Measurements from ENCODE around the gene OR10A5.

DNA sequence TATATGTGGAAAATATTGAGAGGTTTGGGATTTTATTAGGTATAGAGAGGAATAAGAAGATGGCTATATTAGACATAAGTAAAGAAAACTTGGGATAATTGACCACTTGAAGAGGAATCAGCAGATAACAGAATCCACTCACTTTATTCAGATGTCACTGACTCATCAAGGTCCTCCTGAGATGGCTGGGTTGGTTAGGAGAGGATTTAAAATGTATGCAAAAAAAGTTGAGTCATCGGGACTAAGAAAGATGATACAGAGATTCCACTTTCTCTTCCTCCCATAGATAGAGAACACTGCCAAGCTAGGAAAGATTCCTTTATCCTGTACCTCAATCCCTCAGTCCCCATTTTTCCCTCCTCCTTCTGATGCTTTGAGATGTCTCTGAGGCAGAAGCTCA, 46.1 kb upstream of the OR10A5 start, which contains the start of gene OR6A2:
- TF ChIP-seq, protein P1, sequence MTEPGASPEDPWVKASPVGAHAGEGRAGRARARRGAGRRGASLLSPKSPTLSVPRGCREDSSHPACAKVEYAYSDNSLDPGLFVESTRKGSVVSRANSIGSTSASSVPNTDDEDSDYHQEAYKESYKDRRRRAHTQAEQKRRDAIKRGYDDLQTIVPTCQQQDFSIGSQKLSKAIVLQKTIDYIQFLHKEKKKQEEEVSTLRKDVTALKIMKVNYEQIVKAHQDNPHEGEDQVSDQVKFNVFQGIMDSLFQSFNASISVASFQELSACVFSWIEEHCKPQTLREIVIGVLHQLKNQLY (CRISPR knock-in tag; IDR thresholded peaks at IDR 0.05) = no peak
- no peak for TF ChIP-seq ZBTB21 (CRISPR knock-in tag; IDR thresholded peaks at IDR 0.05; ENCODE audit: borderline replicate concordance)
